Measurements from ENCODE around the gene NRCAM.

DNA sequence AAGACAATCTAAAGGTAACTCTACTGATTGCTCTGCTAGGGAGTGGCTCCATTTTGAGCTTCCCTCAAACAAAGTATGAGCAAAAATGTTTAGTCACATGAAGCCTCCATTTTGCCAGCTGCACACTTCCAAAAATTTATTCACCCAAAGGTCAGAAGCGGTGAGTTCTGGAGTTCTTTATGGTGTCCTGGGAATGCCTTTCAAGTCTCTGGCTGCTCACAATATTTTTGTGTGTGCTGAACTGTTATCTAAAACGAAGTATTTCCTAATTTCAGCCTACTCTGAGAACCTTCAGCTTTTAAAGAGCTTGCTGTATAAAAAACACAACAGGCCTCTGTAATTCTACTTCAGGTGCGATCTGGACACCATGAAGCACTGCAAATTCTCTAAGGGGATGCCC is 15.6 kb downstream of the NRCAM start:
- TF ChIP-seq CTCF (IDR thresholded peaks at IDR 0.05), result no peak
- TF ChIP-seq POLR2A (IDR thresholded peaks at IDR 0.05), result no peak

All from lower leg skin (tissue), 3 donors.